Neural crest cell (in vitro differentiated cells): ENCODE data around the gene CLPTM1L. TPM values are rescaled to one million over a fixed set of nuclear protein-coding genes. Genes with fewer than 3 reads are reported as not detected.
"Not testable (repeated sequence)": the region's sequence is repeated elsewhere in the genome, so short reads cannot be mapped to it uniquely, and the experiment has no call there.

Experiments
- DNase-seq: peaks from one replicate; pipeline ENCODE4 v3.0.0; 2021; ENCODE audit warnings: low read depth, mixed read lengths, low spot score
- H3K27ac Mint-ChIP-seq: one replicate; pipeline ENCODE4 v1.8.0; 2021; ENCODE audit warnings: mild to moderate bottlenecking, mixed read lengths; ENCODE audit not compliant: unreplicated experiment
- H3K27me3 Mint-ChIP-seq: 2 replicates; pipeline ENCODE4 v1.8.0; 2021; ENCODE audit warnings: low read depth, mild to moderate bottlenecking, mixed read lengths
- H3K36me3 Mint-ChIP-seq: 2 replicates; pipeline ENCODE4 v1.8.0; 2021; ENCODE audit warnings: low read depth, mild to moderate bottlenecking, mixed read lengths
- H3K4me1 Mint-ChIP-seq: 2 replicates; pipeline ENCODE4 v1.8.0; 2021; ENCODE audit warnings: mixed read lengths
- H3K4me3 Mint-ChIP-seq: one replicate; pipeline ENCODE4 v1.8.0; 2021; ENCODE audit warnings: mild to moderate bottlenecking, mixed read lengths
- H3K9me3 Mint-ChIP-seq: 2 replicates; pipeline ENCODE4 v1.8.0; 2021; ENCODE audit warnings: mixed read lengths
- CTCF ChIP-seq: fragments of 200-600 bp; sonication (generic); conservative IDR thresholded peaks from 2 replicates; pipeline ENCODE4 v1.5.0; 2021; ENCODE audit warnings: antibody characterized with exemption, mild to moderate bottlenecking
- total RNA-seq: library from RNA; stranded (reverse); gene quantifications from 2 replicates; pipeline ENCODE4 v1.2.1, GENCODE V29; 2021

The CLPTM1L gene
- total RNA-seq, 1 donor from 2014 or later: 103 TPM

- Mint-ChIP-seq H3K36me3 (peaks cover 8% of the 10 kb centered on the region), H3K4me3 (no peak overlapping the region), H3K27ac (no peak overlapping the region)
These were observed 13.8 kb downstream of the CLPTM1L start for GRCh38 chr5:1330847-1331831.

GRCh38 chr5:1330146-1330846, 14.6 kb downstream of the CLPTM1L start:
- H3K36me3 Mint-ChIP-seq: peaks cover 8% of the 10 kb centered on the region
- no peak overlapping the region for H3K27ac Mint-ChIP-seq

More at GRCh38 chr5:1330847-1331831, 13.8 kb downstream of the CLPTM1L start:
- DNase-seq: no peak
- no peak for TF ChIP-seq CTCF
- Mint-ChIP-seq H3K9me3 (peaks cover 4% of the 10 kb centered on the region), H3K4me1 (no peaks in the 10 kb centered on the region), H3K27me3 (no peaks in the 10 kb centered on the region)

GRCh38 chr5:1329111-1329579, 15.8 kb downstream of the CLPTM1L start:
- Mint-ChIP-seq H3K36me3 (peaks cover 8% of the 10 kb centered on the region), H3K27me3 (no peaks in the 10 kb centered on the region), H3K4me1 (no peaks in the 10 kb centered on the region), H3K4me3 (no peak overlapping the region), H3K27ac (no peak overlapping the region), H3K9me3 (peaks cover 4% of the 10 kb centered on the region)
- TF ChIP-seq CTCF: no peak
- no peak for DNase-seq

More at GRCh38 chr5:1330146-1330846, 14.6 kb downstream of the CLPTM1L start:
- peaks cover 4% of the 10 kb centered on the region for H3K9me3 Mint-ChIP-seq
- DNase-seq: no peak
- no peaks in the 10 kb centered on the region for H3K27me3 Mint-ChIP-seq
- no peak overlapping the region for H3K4me3 Mint-ChIP-seq
- no peaks in the 10 kb centered on the region for H3K4me1 Mint-ChIP-seq
- TF ChIP-seq CTCF: no peak

- not testable (repeated sequence) for H3K4me1 Mint-ChIP-seq, H3K27ac Mint-ChIP-seq, H3K36me3 Mint-ChIP-seq, H3K27me3 Mint-ChIP-seq, H3K9me3 Mint-ChIP-seq, H3K4me3 Mint-ChIP-seq, DNase-seq
These were observed 16.4 kb downstream of the CLPTM1L start for GRCh38 chr5:1328237-1329110.

GRCh38 chr5:1326901-1327756, 17.8 kb downstream of the CLPTM1L start:
- not testable (repeated sequence) for H3K4me3 Mint-ChIP-seq, H3K27ac Mint-ChIP-seq, H3K4me1 Mint-ChIP-seq, H3K9me3 Mint-ChIP-seq, DNase-seq, H3K36me3 Mint-ChIP-seq, H3K27me3 Mint-ChIP-seq

GRCh38 chr5:1326532-1326875, 18.4 kb downstream of the CLPTM1L start:
- H3K9me3 Mint-ChIP-seq: not testable (repeated sequence)

More at GRCh38 chr5:1326532-1326875, 18.4 kb downstream of the CLPTM1L start:
- H3K27me3 Mint-ChIP-seq, DNase-seq, H3K36me3 Mint-ChIP-seq, H3K4me3 Mint-ChIP-seq, H3K27ac Mint-ChIP-seq, H3K4me1 Mint-ChIP-seq: not testable (repeated sequence)
